GM21529 (cell line): Measurements from ENCODE around the gene MDK.

Source experiments
- ATAC-seq: cut with Tn5 transposase; IDR thresholded peaks from one replicate; pipeline ENCODE4 v1.9.1; 2021; ENCODE audit not compliant: unreplicated experiment

The MDK gene

GRCh38 chr11:46381048-46381818, at the start of gene MDK:
TSS of gene MDK (plus strand) at chr11:46381669. CDS start at chr11:46382058, 389 bp downstream.
- ATAC-seq, result peak; percentile 19

- no peak for ATAC-seq
Measured at GRCh38 chr11:46332093-46332567, 49.3 kb upstream of the MDK start.

GRCh38 chr11:46332568-46333393, 48.7 kb upstream of the MDK start:
- ATAC-seq, result no peak

- no peak for ATAC-seq
Measured at GRCh38 chr11:46333394-46333947, 48.0 kb upstream of the MDK start.

GRCh38 chr11:46334211-46334610, 47.3 kb upstream of the MDK start:
- ATAC-seq, result no peak

- ATAC-seq, result no peak
Measured at GRCh38 chr11:46335271-46335670, 46.2 kb upstream of the MDK start.

- no peak for ATAC-seq
Measured at GRCh38 chr11:46335890-46336562, 45.4 kb upstream of the MDK start.

GRCh38 chr11:46336563-46337180, 44.8 kb upstream of the MDK start:
- ATAC-seq, result no peak

- ATAC-seq, result no peak
Measured at GRCh38 chr11:46337626-46338345, 43.7 kb upstream of the MDK start.

- ATAC-seq, result no peak
Measured at GRCh38 chr11:46338636-46338987, 42.9 kb upstream of the MDK start.

GRCh38 chr11:46338988-46339666, 42.3 kb upstream of the MDK start:
- ATAC-seq, result no peak

GRCh38 chr11:46339816-46340215, 41.7 kb upstream of the MDK start:
- ATAC-seq, result no peak

- no peak for ATAC-seq
Measured at GRCh38 chr11:46341454-46341853, 40.0 kb upstream of the MDK start.

- no peak for ATAC-seq
Measured at GRCh38 chr11:46342239-46342638, 39.2 kb upstream of the MDK start.

GRCh38 chr11:46343520-46343919, 37.9 kb upstream of the MDK start:
- ATAC-seq, result no peak

GRCh38 chr11:46345131-46345597, 36.3 kb upstream of the MDK start:
- ATAC-seq, result no peak

GRCh38 chr11:46345881-46346484, 35.5 kb upstream of the MDK start:
- no peak for ATAC-seq

GRCh38 chr11:46346886-46347636, 34.4 kb upstream of the MDK start, which contains the start of gene DGKZ:
TSS of gene DGKZ (plus strand) at chr11:46347463. CDS start at chr11:46347660, 197 bp downstream.
- peak; percentile 59 for ATAC-seq
